Measurements from ENCODE around the gene PDE6B. TPM values are rescaled to one million over a fixed set of nuclear protein-coding genes. Genes with fewer than 3 reads are reported as not detected.
"Not testable (repeated sequence)": the region's sequence is repeated elsewhere in the genome, so short reads cannot be mapped to it uniquely, and the experiment has no call there.

PDE6B gene
- polyA plus RNA-seq, 1 donor from 2014 or later = 16.6 TPM

DNA sequence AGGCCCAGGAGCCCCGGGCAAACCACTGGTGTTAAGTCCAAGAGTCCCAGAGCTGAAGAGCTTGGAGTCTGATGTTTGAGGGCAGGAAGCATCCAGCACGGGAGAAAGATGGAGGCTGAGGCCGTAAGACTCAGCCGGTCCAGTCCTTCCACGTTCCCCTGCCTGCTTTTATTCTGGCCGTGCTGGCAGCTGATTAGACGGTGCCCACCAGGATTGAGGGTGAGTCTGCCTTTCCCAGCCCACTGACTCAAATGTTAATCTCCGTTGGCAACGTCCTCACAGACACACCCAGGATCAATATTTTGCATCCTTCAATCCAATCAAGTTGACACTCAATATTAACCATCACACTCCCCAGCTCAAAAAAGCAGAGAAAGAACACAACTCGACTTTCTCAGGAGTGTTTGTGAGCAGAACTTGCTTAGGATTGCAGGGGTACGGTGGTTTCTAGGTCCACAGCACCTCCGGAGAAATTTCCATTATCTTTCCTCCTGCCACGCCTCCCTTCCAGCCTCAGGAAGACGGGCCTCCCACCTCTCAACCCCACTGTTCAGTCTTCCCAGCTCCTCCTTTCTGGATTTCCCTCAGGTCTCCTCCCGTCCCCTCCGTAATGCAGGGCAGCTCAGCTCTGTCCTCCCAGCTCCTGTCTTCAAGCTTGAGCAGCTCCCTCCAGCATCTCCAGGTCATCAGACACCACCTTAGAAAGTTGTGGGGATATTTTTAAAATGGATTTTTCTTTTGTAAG lies 36.0 kb upstream of the PDE6B start:
- Mint-ChIP-seq H3K27ac (no peak overlapping the region), H3K27me3 (peaks cover 7% of the 10 kb centered on the region), H3K9me3 (peaks cover 5 to 16% (median 15%) of the 10 kb centered on the region in 3 donors), H3K4me3 (no peak overlapping the region), H3K4me1 (no peaks in the 10 kb centered on the region), H3K36me3 (peaks cover 7% of the 10 kb centered on the region)

DNA sequence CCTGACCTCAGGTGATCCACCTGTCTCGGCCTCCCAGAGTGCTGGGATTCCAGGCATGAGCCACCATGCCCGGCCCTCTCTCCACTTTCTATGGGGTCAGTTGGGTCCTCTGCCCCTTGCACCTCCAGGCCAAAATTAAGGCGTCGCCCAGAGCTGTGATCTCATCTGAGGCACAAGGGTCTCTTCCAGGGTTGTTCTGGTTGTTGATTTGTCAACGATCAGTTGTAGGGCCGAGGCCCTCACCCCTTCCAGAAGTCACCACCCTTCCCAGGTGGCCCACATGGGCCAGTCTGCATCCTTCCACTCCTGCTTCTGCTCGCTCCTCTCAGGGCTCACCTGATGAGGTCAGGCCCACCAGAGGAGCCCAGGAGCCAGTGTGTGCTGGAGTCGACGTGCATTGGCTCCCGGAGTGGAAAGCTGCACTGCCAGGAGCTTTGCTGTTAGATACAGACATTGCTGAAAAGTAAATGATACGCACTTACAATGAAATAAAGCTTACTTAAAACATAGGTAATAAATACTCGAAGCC lies 35.0 kb upstream of the PDE6B start:
- H3K4me1 Mint-ChIP-seq = no peaks in the 10 kb centered on the region
- H3K4me3 Mint-ChIP-seq = no peak overlapping the region
- no peak overlapping the region for H3K27ac Mint-ChIP-seq
- peaks cover 9 to 24% (median 20%) of the 10 kb centered on the region in 3 donors for H3K9me3 Mint-ChIP-seq
- peaks cover 7% of the 10 kb centered on the region for H3K27me3 Mint-ChIP-seq
- H3K36me3 Mint-ChIP-seq = peaks cover 7% of the 10 kb centered on the region

DNA sequence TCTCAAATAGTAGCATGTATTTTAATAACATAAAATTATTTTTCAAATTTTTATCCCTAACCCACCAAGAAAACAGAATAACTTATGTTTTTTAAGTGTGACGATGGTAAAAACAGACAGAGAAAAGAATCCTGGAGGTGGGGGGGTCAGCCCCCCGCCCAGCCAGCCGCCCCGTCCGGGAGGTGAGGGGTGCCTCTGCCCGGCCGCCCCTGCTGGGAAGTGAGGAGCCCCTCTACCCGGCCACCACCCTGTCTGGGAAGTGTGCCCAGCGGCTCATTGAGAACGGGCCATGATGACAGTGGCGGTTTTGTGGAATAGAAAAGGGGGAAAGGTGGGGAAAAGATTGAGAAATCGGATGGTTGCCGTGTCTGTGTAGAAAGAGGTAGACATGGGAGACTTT lies 33.2 kb upstream of the PDE6B start:
- not testable (repeated sequence) for H3K27me3 Mint-ChIP-seq, H3K27ac Mint-ChIP-seq, H3K36me3 Mint-ChIP-seq, H3K4me3 Mint-ChIP-seq, H3K4me1 Mint-ChIP-seq
- H3K9me3 Mint-ChIP-seq = peaks cover 10 to 31% (median 18%) of the 10 kb centered on the region in 3 donors

GRCh38 chr4:592825-593520 lies 32.4 kb upstream of the PDE6B start:
- peaks cover 10 to 31% (median 18%) of the 10 kb centered on the region in 3 donors for H3K9me3 Mint-ChIP-seq
- no peaks in the 10 kb centered on the region for H3K4me1 Mint-ChIP-seq
- H3K4me3 Mint-ChIP-seq = no peak overlapping the region
- H3K27ac Mint-ChIP-seq = no peak overlapping the region
- H3K36me3 Mint-ChIP-seq = peaks cover 5% of the 10 kb centered on the region
- H3K27me3 Mint-ChIP-seq = peaks cover 7% of the 10 kb centered on the region

DNA sequence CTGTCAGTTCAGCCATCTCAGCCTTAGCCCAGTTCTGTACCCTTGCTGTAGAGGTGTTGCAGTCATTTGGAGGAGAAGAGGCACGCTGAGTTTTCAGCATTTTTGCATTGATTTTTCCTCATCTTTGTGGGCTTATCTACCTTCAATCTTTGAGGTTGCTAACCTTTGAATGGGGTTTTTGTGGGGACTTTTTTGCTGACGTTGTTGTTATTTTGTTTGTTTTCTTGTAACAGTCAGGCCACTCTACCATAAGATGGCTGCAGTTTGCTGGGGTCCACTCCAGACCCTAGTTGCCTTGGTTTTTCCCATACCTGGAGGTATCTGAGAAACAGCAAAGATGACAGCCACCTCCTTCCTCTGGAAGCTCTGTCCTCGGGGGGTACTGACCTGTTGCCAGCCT lies 26.4 kb upstream of the PDE6B start:
- Mint-ChIP-seq H3K4me1 (peaks cover 0 to 2% (median 0%) of the 10 kb centered on the region in 3 donors), H3K4me3 (no peak overlapping the region), H3K9me3 (peaks cover 6 to 19% (median 16%) of the 10 kb centered on the region in 3 donors), H3K27me3 (peaks cover 15% of the 10 kb centered on the region), H3K36me3 (peaks cover 2% of the 10 kb centered on the region), H3K27ac (no peak overlapping the region)

DNA sequence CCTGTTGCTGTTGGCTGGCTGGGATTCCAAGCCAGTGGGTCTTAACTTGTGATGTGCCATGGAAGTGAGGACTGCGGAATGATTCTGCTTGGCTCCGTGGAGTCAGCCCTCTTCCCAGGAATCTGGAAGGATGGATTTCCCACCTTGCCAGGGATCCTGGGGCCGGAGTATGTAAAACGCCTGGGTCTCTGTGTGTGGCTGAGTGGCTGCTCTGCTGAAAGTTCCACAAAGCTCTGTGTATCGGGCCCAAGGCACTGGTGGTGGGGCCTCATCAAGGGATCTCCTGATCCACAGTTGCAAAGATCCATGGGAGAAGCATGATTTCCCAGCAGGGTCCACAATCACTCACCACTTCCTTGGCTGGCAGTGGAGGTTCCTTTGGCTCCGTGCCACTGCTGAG lies 25.2 kb upstream of the PDE6B start:
- H3K27me3 Mint-ChIP-seq = peaks cover 16% of the 10 kb centered on the region
- H3K4me1 Mint-ChIP-seq = peaks cover 0 to 3% (median 0%) of the 10 kb centered on the region in 3 donors
- peaks cover 2% of the 10 kb centered on the region for H3K36me3 Mint-ChIP-seq
- peaks cover 5 to 10% (median 9%) of the 10 kb centered on the region in 3 donors for H3K9me3 Mint-ChIP-seq
- no peak overlapping the region for H3K27ac Mint-ChIP-seq
- no peak overlapping the region for H3K4me3 Mint-ChIP-seq

DNA sequence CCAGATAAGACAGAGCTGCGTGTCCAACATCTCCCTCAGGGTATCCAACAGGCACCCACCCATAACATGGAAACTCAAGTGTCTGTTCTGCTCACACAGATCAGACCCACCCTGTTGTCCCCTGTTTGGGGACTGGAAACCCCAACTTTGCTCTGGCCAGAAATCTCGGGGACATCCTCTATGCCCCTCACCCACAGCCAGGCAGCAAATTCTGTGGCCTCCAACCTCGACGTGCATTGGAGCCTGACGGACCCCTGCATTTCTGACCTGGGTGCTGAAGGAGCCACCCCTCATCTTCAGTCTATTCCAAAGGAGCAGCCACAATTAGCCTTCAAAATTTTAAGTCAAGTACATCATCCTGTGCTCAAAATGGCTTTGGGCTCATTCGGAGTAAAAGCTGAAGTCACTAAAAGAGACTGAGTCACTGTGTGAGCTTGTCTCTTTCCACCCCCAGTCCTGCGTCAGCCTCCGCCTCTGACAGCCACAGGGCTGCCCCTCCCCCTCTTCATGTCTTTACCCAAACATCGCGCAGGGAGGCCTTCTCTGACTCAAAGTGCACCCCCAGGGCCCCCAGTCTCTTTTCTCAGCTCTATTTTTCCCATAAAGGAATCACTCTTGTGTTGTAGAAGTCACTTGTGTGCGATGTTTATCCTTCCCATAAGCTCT lies 24.4 kb upstream of the PDE6B start:
- Mint-ChIP-seq H3K27me3 (peaks cover 18% of the 10 kb centered on the region), H3K27ac (no peak overlapping the region), H3K4me1 (peaks cover 0 to 3% (median 0%) of the 10 kb centered on the region in 3 donors), H3K4me3 (no peak overlapping the region), H3K9me3 (peaks cover 0 to 7% (median under 1%) of the 10 kb centered on the region in 3 donors), H3K36me3 (peaks cover 4% of the 10 kb centered on the region)

DNA sequence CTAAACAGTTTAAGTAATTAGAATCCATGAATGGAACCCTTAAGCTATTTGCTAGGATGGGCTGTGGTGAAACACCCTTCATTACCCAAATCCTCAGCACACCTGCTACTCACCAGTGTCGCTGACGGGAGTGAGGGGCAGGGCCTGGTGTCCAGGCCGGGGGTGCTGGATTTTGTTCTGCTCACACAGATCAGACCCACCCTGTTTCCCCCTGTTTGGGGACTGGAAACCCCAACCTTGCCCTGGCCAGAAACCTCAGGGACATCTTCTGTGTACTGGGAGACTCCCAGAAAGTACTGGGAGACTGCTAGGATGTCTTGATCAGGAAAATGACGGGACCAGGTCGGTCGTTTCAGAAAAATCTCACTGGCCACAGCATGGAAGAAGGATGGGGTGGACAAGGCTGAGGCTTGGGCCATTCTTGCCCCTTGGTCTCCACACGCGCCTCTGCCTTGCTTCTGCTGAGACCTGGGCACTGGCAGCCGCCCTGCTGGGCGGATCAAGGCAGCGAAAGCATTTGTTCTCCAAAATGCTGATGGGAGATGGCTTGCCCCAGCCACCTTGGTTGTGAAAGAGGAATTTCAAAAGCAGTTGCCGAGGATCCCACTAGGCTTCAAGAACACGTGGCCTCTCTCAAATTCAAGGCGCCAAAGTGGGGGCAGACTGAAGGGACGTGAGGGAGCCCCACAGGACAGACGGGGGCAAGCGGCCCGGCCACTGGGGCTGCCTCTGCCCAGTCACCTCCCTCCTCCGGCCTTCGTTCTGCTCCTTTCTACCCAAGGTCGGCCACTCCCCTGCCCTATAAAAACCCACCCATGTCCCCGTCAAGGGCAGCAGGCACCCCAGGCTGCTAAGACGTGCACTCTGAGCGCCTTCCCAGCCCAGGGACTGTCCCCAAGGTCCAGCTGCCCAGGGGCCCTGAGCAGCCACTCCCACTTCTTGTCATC lies 23.5 kb upstream of the PDE6B start:
- Mint-ChIP-seq H3K9me3 (peaks cover 0 to 4% (median 0%) of the 10 kb centered on the region in 3 donors), H3K27ac (no peak overlapping the region), H3K27me3 (peaks cover 18% of the 10 kb centered on the region), H3K4me1 (peaks cover 0 to 3% (median 0%) of the 10 kb centered on the region in 3 donors), H3K4me3 (peak overlapping the region in 1 of 4 donors; percentile 23), H3K36me3 (peaks cover 4% of the 10 kb centered on the region)

GRCh38 chr4:602559-602942 lies 22.8 kb upstream of the PDE6B start:
- Mint-ChIP-seq H3K4me3 (no peak overlapping the region), H3K27me3 (peaks cover 18% of the 10 kb centered on the region), H3K4me1 (peaks cover 0 to 3% (median 0%) of the 10 kb centered on the region in 3 donors), H3K27ac (no peak overlapping the region), H3K9me3 (peaks cover 0 to 4% (median 0%) of the 10 kb centered on the region in 3 donors), H3K36me3 (peaks cover 4% of the 10 kb centered on the region)

DNA sequence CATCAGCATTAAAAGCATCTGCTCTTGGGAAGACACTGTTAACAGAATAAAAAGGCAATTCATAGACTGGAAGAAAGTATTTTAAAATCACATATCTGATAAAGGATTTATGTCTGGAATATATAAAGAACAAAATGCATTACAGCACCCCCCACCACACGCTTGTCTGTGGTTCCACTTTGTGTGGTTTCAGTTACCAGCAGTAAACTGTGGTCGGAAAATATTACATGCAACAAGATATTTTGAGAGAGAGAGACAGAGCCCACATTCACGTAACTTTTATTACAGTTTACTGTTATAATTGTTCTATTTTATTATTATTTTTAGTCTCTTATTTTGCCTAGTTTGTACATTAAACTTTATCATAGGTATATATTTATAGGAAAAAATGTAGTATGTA lies 21.2 kb upstream of the PDE6B start:
- peaks cover 0 to 2% (median 0%) of the 10 kb centered on the region in 3 donors for H3K9me3 Mint-ChIP-seq
- H3K4me1 Mint-ChIP-seq = peaks cover 0 to 3% (median 0%) of the 10 kb centered on the region in 3 donors
- no peak overlapping the region for H3K4me3 Mint-ChIP-seq
- peaks cover 12% of the 10 kb centered on the region for H3K27me3 Mint-ChIP-seq
- H3K27ac Mint-ChIP-seq = no peak overlapping the region
- peaks cover 2% of the 10 kb centered on the region for H3K36me3 Mint-ChIP-seq

- H3K27ac Mint-ChIP-seq = no peak overlapping the region
- H3K36me3 Mint-ChIP-seq = peaks cover 2% of the 10 kb centered on the region
- H3K4me3 Mint-ChIP-seq = peak overlapping the region in 1 of 4 donors; percentile 12
- H3K9me3 Mint-ChIP-seq = peaks cover 2 to 5% (median 4%) of the 10 kb centered on the region in 3 donors
- H3K27me3 Mint-ChIP-seq = peaks cover 19% of the 10 kb centered on the region
- peaks cover 0 to 3% (median 0%) of the 10 kb centered on the region in 3 donors for H3K4me1 Mint-ChIP-seq
Measured at GRCh38 chr4:605702-606425, 19.5 kb upstream of the PDE6B start.

GRCh38 chr4:608236-608635 lies 17.1 kb upstream of the PDE6B start:
- H3K9me3 Mint-ChIP-seq = peaks cover 2 to 5% (median 4%) of the 10 kb centered on the region in 3 donors
- peaks cover 12% of the 10 kb centered on the region for H3K27me3 Mint-ChIP-seq
- H3K4me3 Mint-ChIP-seq = no peak overlapping the region
- no peak overlapping the region for H3K27ac Mint-ChIP-seq
- peaks cover 0 to 3% (median 0%) of the 10 kb centered on the region in 3 donors for H3K4me1 Mint-ChIP-seq
- peaks cover 2% of the 10 kb centered on the region for H3K36me3 Mint-ChIP-seq

GRCh38 chr4:609400-610050 lies 15.8 kb upstream of the PDE6B start:
- Mint-ChIP-seq H3K36me3 (peaks cover 2% of the 10 kb centered on the region), H3K27me3 (peaks cover 12% of the 10 kb centered on the region), H3K27ac (no peak overlapping the region), H3K9me3 (peaks cover 2 to 5% (median 4%) of the 10 kb centered on the region in 3 donors), H3K4me1 (no peaks in the 10 kb centered on the region), H3K4me3 (peak overlapping the region in 1 of 4 donors; percentile 43)
